ENCODE results near the gene HRAS. TPM values are rescaled to one million over a fixed set of nuclear protein-coding genes. Genes with fewer than 3 reads are reported as not detected.

Gene HRAS
- total and polyA plus RNA-seq, 2 of the 13 experiments (the other 11 are each of a cell fraction or from before 2014, with no cell fraction given) = 32.9 to 50.0 TPM

DNA sequence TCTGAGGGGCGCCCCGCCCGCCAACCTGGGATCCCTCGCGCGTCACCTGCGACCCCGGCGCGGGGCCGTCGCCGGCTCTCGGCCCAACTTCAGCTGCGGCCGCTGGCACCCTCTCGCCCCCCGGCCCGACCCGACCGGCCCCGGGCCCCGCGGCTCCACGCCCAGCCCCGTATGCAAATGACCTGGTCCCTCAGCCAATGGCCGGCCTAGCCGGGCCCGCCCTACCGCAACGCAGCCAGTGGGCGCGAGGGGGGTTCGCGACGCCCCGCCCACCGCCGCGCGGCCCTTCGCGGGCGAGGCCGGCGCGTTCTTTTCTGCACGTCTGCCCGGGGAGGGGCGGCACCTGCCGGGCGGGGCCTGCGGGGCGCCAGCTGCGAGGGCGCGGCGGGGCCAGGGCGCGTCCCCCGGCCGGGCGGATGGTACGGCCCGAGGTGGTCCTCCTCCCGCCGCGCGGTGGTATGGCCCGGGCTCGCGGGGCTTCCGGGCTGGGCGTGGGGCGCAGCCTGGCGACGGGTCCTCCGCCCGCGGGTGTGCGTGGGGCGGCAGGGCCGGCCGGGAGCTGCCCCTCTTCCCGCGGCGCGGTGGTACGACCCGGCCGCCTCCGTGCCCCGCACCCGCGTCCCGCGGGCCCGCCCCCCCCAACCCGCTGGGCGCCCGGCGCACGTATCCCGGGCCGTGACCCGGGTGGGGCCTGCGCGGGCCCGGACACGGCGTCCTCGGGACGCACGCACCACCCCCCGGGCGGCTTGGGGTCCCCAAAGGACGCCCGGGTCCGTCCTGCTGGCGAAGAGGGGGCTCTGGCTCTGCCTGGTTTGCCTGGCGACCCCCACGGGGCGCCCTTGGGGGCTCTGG is 33.2 kb upstream of the HRAS start:
- Histone ChIP-seq H2AFZ (ENCODE audit: low read length) (no peak overlapping the region), H3K4me3 (replicated peaks in 1 of 3; ENCODE audit: insufficient read depth in 1 of 3, low read depth in 2 of 3, low read length in 3 of 3) (peak overlapping the region; percentile 75 to 97 (median 96)), H3K9me3 (ENCODE audit: low read length) (no peaks in the 10 kb centered on the region), H3K9ac (ENCODE audit: insufficient read depth, low read depth, low read length) (peak overlapping the region; percentile 86), H3K79me2 (ENCODE audit: insufficient read depth, low read length) (peaks cover 16% of the 10 kb centered on the region), H3K27ac (ENCODE audit: extremely low read length, insufficient read depth, low read length) (peak overlapping the region; percentile 78), H4K20me1 (ENCODE audit: insufficient read depth, low read length) (peaks cover 25% of the 10 kb centered on the region; the same call in 1 of the 2 replicates), H3K36me3 (replicated peaks in 1 of 2; ENCODE audit: control insufficient read depth in 1 of 2, insufficient read depth in 2 of 2, low read length in 2 of 2) (peaks cover 0 to 2% of the 10 kb centered on the region in 2 experiments; a peak in 3 of 5 replicates), H3K27me3 (ENCODE audit: control insufficient read depth in 1 of 2, insufficient read depth in 2 of 2, low read length in 2 of 2) (no peaks in the 10 kb centered on the region; a peak in 2 of 5 replicates), H3K4me2 (ENCODE audit: low read depth, low read length) (peak overlapping the region; percentile 94), H3K4me1 (ENCODE audit: insufficient read depth, low read length) (peaks cover 70% of the 10 kb centered on the region)
- DNase-seq (ENCODE audit: low spot score) (peak; percentile 87), ATAC-seq (peak; percentile 83), FAIRE-seq (peak; percentile 79)
- CTCF ChIA-PET (ENCODE audit: low intra/inter-chr PET ratio, low total read pairs) = no interaction called here
- BruUV-seq (replicated peaks) = no TSS peak
- POLR2A ChIA-PET = interaction anchor here (0.8 to 2.9 kb wide), 8 partner anchors 7 to 251 kb away, joined by 3 to 18 read pairs (median 4); partner anchors contain the start of genes HRAS, LMNTD2 and RNH1
- in situ Hi-C loops (cut with HindIII; ENCODE audit: extremely low pct_ligation_motif_present, low pct_unique_long_range_greater_than_20kb) = no loop called here
- intact Hi-C loops (cut with micrococcal nuclease; ENCODE audit: unreplicated experiment) = no loop called here
- WGBS (ENCODE audit: low lambda C conversion rate) = no CpG with 5 or more reads among the region's 123 CpGs
- TF ChIP-seq, protein P1, sequence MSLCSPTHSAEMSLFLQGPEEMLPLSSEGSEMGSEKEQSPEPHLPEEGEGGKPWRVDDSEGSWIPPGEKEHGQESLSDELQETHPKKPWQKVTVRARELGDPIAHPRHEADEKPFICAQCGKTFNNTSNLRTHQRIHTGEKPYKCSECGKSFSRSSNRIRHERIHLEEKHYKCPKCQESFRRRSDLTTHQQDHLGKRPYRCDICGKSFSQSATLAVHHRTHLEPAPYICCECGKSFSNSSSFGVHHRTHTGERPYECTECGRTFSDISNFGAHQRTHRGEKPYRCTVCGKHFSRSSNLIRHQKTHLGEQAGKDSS (CRISPR knock-in tag; IDR thresholded peaks at IDR 0.05; ENCODE audit: borderline replicate concordance, low read depth) = peak; percentile 4; the same call in 1 of the 2 replicates
- TF ChIP-seq HIVEP1 (CRISPR knock-in tag; IDR thresholded peaks at IDR 0.05) (no peak), CTCF (CRISPR knock-in tag; IDR thresholded peaks at IDR 0.05) (no peak), ZBTB34 (CRISPR knock-in tag; IDR thresholded peaks at IDR 0.05) (no peak), ZZZ3 (CRISPR knock-in tag; IDR thresholded peaks at IDR 0.05; ENCODE audit: borderline replicate concordance) (0 out of 2 replicates have a peak, but pooled peaks have one; percentile 9), TFDP2 (CRISPR knock-in tag; IDR thresholded peaks at IDR 0.05) (peak; percentile 39; the same call in 1 of the 2 replicates), BHLHE40 (IDR thresholded peaks at IDR 0.05; ENCODE audit: low read length) (peak; percentile 94), ZNF772 (CRISPR knock-in tag; IDR thresholded peaks at IDR 0.05) (0 out of 2 replicates have a peak, but pooled peaks have one; percentile 10), ZNF331 (CRISPR knock-in tag; IDR thresholded peaks at IDR 0.05) (0 out of 2 replicates have a peak, but pooled peaks have one; percentile 12), XBP1 (CRISPR knock-in tag; IDR thresholded peaks at IDR 0.05) (no peak), RBFOX2 (IDR thresholded peaks at IDR 0.05; ENCODE audit: low read depth, low read length) (peak; percentile 76)
- TF ChIP-seq, protein P2, sequence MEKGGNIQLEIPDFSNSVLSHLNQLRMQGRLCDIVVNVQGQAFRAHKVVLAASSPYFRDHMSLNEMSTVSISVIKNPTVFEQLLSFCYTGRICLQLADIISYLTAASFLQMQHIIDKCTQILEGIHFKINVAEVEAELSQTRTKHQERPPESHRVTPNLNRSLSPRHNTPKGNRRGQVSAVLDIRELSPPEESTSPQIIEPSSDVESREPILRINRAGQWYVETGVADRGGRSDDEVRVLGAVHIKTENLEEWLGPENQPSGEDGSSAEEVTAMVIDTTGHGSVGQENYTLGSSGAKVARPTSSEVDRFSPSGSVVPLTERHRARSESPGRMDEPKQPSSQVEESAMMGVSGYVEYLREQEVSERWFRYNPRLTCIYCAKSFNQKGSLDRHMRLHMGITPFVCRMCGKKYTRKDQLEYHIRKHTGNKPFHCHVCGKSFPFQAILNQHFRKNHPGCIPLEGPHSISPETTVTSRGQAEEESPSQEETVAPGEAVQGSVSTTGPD (CRISPR knock-in tag; IDR thresholded peaks at IDR 0.05) = no peak
- TF ChIP-seq, protein P3, sequence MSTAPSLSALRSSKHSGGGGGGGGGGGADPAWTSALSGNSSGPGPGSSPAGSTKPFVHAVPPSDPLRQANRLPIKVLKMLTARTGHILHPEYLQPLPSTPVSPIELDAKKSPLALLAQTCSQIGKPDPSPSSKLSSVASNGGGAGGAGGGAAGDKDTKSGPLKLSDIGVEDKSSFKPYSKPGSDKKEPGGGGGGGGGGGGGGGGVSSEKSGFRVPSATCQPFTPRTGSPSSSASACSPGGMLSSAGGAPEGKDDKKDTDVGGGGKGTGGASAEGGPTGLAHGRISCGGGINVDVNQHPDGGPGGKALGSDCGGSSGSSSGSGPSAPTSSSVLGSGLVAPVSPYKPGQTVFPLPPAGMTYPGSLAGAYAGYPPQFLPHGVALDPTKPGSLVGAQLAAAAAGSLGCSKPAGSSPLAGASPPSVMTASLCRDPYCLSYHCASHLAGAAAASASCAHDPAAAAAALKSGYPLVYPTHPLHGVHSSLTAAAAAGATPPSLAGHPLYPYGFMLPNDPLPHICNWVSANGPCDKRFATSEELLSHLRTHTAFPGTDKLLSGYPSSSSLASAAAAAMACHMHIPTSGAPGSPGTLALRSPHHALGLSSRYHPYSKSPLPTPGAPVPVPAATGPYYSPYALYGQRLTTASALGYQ (CRISPR knock-in tag; IDR thresholded peaks at IDR 0.05) = no peak
